HepG2 (cell line): Measurements from ENCODE around the gene CLCN1.

Source experiments
- HNF4G ChIP-seq, 2 experiments: sonication (generic) in 1 of 2; formaldehyde crosslinking in 1 of 2; IDR thresholded peaks; 2 replicates each; pipeline versions ENCODE4 v1.4.0 to v1.6.1; 2011 to 2020; ENCODE audit warnings: borderline replicate concordance in 2 of 2, low read depth in 2 of 2, mild to moderate bottlenecking in 2 of 2, low read length in 1 of 2, missing genetic modification reagents in 1 of 2, moderate library complexity in 1 of 2
- POLR2A ChIP-seq, 2 experiments: IDR thresholded peaks; 2 replicates each; pipeline ENCODE4 v1.6.1; 2011; ENCODE audit warnings: low read depth in 2 of 2, low read length in 2 of 2, mild to moderate bottlenecking in 1 of 2, moderate library complexity in 1 of 2; ENCODE audit not compliant: insufficient read depth in 1 of 2
- RAD21 ChIP-seq: fragments of 450-650 bp; formaldehyde crosslinking; IDR thresholded peaks from 2 replicates; pipeline ENCODE4 v1.5.0; 2020; ENCODE audit warnings: mild to moderate bottlenecking
- ZFP37 ChIP-seq: sonication (generic); formaldehyde crosslinking; IDR thresholded peaks from 2 replicates; pipeline ENCODE4 v1.4.0; 2020; ENCODE audit warnings: missing genetic modification reagents, borderline replicate concordance
- ZNF343 ChIP-seq: sonication (generic); formaldehyde crosslinking; IDR thresholded peaks from 2 replicates; pipeline ENCODE4 v1.4.0; 2020; ENCODE audit warnings: mild to moderate bottlenecking, missing genetic modification reagents
- TF ChIP-seq, protein P1 (sequence below): sonication (generic); formaldehyde crosslinking; conservative IDR thresholded peaks from 2 replicates; pipeline ENCODE4 v1.8.0; 2022; ENCODE audit warnings: mild to moderate bottlenecking, moderate library complexity, missing genetic modification reagents
- TF ChIP-seq, protein P2 (sequence below): sonication (generic); formaldehyde crosslinking; IDR thresholded peaks from 2 replicates; pipeline ENCODE4 v1.5.0; 2020; ENCODE audit warnings: mild to moderate bottlenecking, missing genetic modification reagents, moderate library complexity
- TF ChIP-seq, protein P3 (sequence below): sonication (generic); formaldehyde crosslinking; IDR thresholded peaks from 2 replicates; pipeline ENCODE4 v1.4.0; 2020; ENCODE audit warnings: missing genetic modification reagents

DNA sequence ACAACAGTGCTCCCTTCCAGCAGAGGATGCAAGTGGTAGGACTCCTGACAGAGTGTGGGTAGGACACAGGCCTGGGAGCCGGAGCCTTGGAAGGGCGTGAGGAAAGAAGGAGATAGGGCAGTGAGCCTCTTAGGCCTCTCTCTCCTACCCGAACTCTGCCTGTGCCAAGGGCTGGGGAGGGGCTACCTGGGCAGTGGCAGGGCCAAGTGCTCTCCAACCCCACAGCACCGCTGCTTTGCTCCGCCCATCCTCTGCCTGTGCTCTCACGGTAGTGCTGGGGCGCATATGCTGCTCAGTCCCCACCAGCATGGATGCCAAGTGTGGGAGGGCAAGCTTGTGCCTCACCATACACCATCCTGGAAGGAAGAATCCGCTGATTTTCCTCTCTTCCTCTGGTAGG is 39.1 kb downstream of the CLCN1 start:
- TF ChIP-seq ZFP37 (no peak), ZNF343 (CRISPR knock-in tag) (no peak), HNF4G (IDR thresholded peaks at IDR 0.05; ENCODE audit: borderline replicate concordance, low read depth, low read length) (no peak), HNF4G (CRISPR knock-in tag; IDR thresholded peaks at IDR 0.05; ENCODE audit: borderline replicate concordance, low read depth) (no peak), RAD21 (no peak), POLR2A (IDR thresholded peaks at IDR 0.05; ENCODE audit: insufficient read depth in 1 of 2, low read depth in 2 of 2, low read length in 2 of 2) (no peak)
- TF ChIP-seq, protein P1, sequence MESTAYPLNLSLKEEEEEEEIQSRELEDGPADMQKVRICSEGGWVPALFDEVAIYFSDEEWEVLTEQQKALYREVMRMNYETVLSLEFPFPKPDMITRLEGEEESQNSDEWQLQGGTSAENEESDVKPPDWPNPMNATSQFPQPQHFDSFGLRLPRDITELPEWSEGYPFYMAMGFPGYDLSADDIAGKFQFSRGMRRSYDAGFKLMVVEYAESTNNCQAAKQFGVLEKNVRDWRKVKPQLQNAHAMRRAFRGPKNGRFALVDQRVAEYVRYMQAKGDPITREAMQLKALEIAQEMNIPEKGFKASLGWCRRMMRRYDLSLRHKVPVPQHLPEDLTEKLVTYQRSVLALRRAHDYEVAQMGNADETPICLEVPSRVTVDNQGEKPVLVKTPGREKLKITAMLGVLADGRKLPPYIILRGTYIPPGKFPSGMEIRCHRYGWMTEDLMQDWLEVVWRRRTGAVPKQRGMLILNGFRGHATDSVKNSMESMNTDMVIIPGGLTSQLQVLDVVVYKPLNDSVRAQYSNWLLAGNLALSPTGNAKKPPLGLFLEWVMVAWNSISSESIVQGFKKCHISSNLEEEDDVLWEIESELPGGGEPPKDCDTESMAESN (CRISPR knock-in tag) = no peak
- TF ChIP-seq, protein P2, sequence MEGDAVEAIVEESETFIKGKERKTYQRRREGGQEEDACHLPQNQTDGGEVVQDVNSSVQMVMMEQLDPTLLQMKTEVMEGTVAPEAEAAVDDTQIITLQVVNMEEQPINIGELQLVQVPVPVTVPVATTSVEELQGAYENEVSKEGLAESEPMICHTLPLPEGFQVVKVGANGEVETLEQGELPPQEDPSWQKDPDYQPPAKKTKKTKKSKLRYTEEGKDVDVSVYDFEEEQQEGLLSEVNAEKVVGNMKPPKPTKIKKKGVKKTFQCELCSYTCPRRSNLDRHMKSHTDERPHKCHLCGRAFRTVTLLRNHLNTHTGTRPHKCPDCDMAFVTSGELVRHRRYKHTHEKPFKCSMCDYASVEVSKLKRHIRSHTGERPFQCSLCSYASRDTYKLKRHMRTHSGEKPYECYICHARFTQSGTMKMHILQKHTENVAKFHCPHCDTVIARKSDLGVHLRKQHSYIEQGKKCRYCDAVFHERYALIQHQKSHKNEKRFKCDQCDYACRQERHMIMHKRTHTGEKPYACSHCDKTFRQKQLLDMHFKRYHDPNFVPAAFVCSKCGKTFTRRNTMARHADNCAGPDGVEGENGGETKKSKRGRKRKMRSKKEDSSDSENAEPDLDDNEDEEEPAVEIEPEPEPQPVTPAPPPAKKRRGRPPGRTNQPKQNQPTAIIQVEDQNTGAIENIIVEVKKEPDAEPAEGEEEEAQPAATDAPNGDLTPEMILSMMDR (CRISPR knock-in tag) = no peak
- TF ChIP-seq, protein P3, sequence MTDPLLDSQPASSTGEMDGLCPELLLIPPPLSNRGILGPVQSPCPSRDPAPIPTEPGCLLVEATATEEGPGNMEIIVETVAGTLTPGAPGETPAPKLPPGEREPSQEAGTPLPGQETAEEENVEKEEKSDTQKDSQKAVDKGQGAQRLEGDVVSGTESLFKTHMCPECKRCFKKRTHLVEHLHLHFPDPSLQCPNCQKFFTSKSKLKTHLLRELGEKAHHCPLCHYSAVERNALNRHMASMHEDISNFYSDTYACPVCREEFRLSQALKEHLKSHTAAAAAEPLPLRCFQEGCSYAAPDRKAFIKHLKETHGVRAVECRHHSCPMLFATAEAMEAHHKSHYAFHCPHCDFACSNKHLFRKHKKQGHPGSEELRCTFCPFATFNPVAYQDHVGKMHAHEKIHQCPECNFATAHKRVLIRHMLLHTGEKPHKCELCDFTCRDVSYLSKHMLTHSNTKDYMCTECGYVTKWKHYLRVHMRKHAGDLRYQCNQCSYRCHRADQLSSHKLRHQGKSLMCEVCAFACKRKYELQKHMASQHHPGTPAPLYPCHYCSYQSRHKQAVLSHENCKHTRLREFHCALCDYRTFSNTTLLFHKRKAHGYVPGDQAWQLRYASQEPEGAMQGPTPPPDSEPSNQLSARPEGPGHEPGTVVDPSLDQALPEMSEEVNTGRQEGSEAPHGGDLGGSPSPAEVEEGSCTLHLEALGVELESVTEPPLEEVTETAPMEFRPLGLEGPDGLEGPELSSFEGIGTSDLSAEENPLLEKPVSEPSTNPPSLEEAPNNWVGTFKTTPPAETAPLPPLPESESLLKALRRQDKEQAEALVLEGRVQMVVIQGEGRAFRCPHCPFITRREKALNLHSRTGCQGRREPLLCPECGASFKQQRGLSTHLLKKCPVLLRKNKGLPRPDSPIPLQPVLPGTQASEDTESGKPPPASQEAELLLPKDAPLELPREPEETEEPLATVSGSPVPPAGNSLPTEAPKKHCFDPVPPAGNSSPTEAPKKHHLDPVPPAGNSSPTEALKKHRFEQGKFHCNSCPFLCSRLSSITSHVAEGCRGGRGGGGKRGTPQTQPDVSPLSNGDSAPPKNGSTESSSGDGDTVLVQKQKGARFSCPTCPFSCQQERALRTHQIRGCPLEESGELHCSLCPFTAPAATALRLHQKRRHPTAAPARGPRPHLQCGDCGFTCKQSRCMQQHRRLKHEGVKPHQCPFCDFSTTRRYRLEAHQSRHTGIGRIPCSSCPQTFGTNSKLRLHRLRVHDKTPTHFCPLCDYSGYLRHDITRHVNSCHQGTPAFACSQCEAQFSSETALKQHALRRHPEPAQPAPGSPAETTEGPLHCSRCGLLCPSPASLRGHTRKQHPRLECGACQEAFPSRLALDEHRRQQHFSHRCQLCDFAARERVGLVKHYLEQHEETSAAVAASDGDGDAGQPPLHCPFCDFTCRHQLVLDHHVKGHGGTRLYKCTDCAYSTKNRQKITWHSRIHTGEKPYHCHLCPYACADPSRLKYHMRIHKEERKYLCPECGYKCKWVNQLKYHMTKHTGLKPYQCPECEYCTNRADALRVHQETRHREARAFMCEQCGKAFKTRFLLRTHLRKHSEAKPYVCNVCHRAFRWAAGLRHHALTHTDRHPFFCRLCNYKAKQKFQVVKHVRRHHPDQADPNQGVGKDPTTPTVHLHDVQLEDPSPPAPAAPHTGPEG (CRISPR knock-in tag) = no peak
